GM21423 (cell line): ENCODE results near the gene KRTAP10-3.

Experiments used
- ATAC-seq: cut with Tn5 transposase; IDR thresholded peaks from one replicate; pipeline ENCODE4 v1.9.1; 2021; ENCODE audit warnings: mild to moderate bottlenecking, moderate library complexity; ENCODE audit not compliant: unreplicated experiment

Gene KRTAP10-3

DNA sequence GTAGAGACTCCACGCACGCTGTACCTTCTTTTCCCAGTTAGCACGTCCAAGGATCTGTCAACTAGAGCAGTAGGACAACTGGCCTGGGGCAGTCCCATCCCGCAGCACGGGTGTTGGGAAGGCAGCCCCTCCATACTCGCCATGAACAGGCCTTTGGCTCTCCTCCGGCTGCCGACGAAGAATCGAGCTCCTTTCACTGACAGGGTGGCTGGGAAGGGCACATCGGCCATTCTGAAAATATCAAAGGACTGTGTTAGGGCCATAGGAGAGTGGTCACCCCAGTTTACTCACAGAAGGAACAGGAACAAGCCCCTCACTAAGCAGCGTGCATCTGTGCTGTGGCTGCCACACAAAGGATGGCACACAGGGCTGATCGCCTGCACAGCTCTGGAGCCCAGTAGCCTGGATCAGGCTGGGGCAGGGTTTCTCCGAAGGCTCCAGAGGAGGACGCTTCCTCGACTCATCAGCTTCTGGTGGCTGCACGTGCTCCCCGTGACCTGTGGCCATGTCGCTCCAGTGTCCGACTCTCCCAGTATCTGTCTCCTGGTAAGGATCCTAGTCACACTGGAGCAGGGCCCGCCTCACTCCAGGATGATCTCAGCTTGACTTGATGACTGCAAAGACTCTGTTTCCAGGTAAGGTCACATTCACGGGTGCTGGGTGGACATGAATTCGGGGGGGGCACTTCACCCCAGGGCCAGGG is 27.5 kb downstream of the KRTAP10-3 start:
- no peak for ATAC-seq

- no peak for ATAC-seq
Measured at GRCh38 chr21:44530221-44530902, 28.2 kb downstream of the KRTAP10-3 start.

DNA sequence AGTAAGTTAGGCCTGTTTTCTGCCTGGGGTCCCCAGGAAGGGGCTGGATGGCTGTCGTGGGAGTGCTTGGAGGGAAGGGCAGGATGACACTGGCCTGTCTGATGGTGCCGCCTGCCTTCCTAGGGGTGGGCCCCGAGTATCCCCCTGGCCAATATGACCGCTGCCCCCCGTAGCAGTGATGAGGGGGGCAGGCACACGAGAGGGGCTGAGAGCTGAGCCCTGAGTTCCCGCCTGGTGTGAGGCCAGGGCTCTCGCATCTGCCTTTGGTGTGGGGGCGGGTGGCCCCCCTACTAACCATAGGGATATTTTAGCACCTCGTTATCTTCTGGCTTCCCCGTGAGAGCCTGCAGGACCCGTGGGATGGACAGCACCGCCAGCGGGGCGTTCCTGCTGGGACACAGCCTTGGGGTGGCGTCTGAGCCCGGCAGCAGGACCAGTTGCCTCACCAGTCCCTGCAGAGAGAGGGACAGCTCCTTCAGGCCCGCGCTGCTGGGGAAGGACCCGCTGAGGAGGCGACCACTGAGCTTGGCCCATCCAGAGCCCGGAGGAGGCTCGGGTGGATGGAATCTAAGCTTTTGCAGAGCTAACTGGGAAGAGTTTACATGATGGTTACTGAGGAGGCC is 29.0 kb downstream of the KRTAP10-3 start:
- no peak for ATAC-seq

DNA sequence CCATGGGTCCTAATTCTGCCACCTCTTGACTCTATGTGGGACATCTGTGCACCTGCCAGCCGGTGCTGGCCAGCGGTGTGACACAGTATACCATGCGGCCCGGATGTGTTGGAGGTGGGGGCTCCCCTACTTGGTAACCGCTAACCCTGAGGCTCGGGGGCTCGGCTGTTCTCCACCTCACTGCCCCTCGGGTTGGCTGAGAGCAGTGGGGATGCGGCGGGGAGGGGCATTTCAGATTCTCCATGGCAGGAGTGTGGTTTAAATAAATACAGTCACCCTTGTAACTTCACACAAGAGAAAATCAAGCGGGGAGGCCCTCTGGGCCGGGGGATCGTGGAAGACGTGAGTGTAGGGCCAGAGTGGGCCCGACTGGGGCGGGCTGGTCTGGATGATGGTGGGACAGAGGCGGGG is 29.6 kb downstream of the KRTAP10-3 start:
- ATAC-seq, result no peak

GRCh38 chr21:44528634-44528995 is 30.0 kb downstream of the KRTAP10-3 start:
- ATAC-seq, result no peak

GRCh38 chr21:44527983-44528633 is 30.5 kb downstream of the KRTAP10-3 start:
- no peak for ATAC-seq

- ATAC-seq, result no peak
Measured at GRCh38 chr21:44527156-44527982, 31.2 kb downstream of the KRTAP10-3 start.

- no peak for ATAC-seq
Measured at GRCh38 chr21:44526096-44526997, 32.2 kb downstream of the KRTAP10-3 start.

DNA sequence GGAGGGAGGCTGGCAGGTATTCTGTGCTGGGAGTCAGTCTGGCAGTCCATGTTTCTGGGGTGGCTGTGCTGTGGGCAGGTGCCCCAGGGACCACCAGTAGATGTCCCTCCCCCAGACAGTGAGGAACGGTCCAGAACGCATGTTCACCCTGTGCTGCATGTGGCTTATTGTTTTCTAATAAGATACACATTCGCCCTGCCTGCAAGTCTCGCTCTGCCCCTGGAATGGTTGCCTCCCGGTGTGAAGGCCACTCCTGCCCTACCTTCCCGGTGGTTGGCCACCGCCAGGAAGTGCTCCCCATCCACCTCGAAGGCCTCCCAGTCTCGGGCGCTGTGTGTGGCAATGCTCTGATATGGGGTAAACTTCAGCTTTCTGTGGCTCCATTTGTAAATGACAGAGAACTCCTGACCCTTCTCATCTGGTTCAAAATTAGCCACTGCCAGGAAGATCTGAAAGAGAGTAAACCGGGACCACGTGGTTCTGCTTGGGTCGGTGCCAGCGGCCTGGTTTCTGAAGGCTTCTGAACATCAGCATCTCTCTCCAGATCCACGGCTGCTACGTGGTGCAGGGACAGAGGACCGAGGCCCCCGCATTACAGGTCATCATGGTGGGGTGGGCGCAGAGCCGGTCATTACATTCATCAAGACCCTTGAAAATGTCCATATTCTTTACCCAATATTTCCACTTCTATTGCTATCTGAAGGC is 33.1 kb downstream of the KRTAP10-3 start:
- no peak for ATAC-seq

DNA sequence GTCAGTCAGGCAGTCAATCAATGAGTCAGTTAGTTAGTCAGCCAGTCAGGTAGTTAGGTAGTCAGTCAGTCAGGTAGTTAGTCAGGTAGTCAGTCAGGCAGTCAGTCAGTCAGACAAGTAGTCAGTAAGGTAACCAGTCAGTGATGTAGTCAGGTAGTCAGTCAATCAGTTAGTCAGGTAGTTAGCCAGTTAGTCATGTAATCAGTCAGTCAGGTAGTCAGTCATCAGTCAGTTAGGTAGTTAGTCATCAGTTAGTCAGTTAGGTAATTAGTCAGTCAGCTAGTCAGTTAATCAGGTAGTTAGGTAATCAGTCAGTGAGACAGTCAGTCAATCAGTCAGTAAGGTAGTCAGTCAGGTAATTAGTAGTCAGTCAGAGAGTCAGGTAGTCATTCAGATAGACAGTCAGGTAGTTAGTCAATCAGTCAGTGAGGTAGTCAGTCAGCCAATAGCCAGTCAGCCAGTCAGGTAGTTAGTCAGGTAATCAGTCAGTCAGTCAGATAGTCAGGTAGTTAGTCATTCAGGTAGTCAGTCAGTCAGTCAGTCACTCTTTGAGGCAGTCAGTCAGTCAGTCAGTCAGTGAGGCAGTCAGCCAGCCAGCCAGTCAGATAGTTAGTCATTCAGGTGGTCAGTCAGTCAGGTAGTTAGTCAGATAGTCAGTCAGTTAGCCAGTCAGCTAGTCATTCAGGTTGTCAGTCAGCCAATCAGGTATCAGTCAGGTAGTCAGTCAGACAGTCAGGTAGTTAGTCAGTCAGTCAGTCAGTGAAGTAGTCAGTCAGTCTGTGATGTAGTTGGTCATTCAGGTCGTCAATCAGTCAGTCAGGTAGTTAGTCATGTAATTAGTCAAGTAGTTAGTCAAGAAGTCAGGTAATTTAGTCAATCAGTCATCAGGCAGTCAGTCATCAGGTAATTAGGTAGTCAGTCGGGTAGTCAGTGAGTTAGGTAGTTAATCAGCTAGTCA is 33.9 kb downstream of the KRTAP10-3 start:
- no peak for ATAC-seq

DNA sequence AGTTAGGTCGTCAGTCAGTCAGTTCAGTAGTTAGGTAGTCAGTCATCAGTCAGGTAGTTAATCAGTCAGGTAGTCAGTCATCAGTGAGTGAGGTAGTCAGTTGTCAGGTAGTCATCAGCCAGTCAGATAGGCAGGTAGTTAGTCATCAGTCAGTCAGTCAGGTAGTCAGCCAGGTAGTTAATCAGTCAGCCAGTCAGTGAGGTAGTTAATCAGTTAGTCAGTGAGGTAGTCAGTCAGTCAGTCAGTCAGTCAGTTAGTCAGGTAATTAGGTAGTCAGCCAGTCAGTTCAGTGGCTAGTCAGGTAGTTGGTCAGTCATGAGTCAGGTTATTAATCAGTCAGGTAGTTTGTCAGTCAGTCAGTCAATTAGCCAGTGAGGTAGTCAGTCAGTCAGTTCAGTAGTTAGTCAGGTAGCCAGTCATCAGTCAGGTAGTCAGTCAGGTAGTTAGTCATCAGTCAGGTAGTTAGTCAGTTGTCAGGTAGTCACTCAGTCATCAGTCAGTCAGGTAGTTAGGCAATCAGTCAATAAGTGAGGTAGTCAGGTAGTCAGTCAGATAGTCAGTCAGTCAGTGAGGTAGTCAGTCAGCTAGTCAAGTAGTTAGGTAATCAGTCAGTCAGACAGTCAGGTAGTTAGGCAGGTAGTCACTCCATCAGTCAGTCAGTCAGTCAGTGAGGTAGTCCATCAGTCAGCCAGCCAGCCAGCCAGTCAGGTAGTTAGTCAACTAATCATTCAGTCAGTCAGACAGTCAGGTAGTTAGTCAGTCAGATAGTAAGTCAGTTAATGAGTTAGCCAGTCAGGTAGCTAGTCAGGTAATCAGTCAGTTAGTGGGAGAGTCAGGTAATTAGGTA is 34.8 kb downstream of the KRTAP10-3 start:
- no peak for ATAC-seq

- ATAC-seq, result no peak
Measured at GRCh38 chr21:44522753-44523204, 35.8 kb downstream of the KRTAP10-3 start.

DNA sequence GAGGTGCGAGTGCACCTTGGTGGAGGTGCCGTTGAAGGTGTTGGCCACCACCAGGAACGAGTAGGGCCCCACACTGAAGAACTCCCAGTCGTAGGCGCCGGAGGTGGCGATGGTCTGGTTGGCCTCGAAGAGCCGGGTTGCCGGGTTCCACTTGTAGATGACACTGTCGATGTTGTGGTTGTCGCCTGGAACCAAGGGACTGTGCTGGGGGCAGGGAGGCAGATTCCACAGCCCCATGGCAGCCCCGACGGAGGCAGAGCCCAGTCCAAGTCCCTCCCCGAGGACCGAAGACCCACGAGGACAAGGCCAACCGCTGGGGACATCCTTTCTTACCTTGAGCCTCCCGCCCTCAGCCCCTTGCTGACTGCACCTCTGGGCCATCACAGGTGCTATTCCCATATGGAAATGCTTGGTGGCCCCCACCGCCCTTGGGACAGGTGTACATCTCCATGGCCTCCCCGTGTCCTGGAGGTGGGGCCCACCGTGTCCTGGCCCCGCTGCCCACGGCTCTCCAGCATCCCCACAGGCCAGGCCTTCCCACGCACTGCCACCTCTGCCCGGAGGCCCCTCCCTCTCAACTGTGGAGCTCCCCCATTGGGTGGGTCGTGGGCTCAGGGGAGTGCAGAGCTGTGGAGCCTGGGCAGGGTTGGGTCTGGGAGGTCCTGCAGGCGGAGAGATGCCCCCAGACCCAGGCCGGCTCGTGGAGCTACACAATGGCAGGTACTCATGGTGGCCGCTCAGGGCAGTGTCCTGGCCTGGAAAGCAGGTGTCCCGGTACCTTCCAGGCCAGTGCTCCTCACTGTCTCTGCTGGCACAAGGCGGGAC is 36.5 kb downstream of the KRTAP10-3 start:
- ATAC-seq, result no peak

DNA sequence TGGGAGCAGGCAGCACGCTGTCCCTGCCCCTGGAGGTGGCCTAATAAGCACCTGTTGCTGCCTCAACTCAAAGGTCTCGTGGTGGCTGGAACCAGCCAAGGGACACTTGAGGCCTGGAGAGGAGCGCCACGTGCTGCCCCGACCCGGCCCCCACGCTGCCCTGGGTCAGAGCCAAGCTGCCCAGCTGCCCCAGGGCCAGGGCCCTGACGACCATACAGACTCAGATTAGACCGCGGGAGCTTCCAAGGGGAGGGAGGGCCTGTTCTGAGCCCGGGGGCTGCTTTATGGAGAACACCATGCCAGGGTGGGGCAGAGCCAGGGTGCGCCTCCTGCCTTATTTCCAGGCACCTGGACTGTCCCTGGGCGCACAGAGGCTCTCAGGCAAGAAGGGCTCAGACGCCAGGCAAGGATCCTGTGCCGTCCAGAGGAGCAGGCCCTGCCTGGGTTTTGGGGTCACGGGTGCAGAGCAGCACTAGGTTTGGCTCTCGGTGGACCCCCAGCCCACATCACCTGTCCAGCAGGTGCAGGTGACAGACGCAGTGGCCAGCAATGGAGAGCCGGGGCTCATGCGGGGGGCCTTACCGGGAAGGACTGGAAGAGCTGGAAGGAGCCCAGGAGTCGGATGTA is 37.2 kb downstream of the KRTAP10-3 start:
- ATAC-seq, result no peak
